ENCODE measurements around the gene NFIB.

DNA sequence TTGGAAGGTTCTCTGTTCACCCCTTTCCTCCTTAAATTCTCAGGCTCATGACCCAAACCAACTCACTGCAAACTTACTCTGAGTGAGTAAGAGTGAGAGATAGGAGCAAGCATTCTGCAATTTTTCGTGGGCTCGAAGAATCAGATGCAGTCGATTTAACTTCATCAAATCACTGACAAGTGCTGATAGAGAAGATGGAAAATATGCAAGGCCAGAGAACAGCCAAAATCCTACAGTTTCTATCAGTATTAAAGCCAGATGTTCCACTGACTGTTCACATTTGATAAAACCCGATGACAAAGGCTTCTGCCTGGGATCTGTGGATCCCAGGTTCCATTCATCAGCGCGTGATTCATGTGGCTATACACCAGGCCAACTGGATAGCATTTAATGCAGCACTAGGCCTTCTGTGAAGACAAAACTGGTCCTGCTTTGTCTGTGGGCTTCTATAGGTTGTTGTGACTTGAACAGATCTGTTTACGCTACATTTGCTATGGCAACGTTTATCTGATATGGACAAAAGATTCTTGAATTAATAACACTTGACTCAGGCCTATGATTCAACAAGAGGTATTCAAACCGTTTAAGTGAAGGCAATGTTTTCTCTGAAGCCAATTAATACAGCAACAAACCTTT, 251.2 kb downstream of the NFIB start:
- TF ChIP-seq EZH2 (IDR thresholded peaks at IDR 0.05), result no peak
- no peak for TF ChIP-seq CTCF (IDR thresholded peaks at IDR 0.05)
- no peak for TF ChIP-seq EZH2phosphoT487 (IDR thresholded peaks at IDR 0.05)
